Caco-2 (cell line): ENCODE data around the gene MORN1. TPM values are rescaled to one million over a fixed set of nuclear protein-coding genes. Genes with fewer than 3 reads are reported as not detected.
"Not testable (repeated sequence)": the region's sequence is repeated elsewhere in the genome, so short reads cannot be mapped to it uniquely, and the experiment has no call there.

Experiments used
- BruUV-seq: library from RNA; stranded (reverse); fragments of 400-500 nt; replicated peaks from 2 replicates; lab custom pipeline; 2021; lab: Mats Ljungman, UMichigan
- CTCF ChIA-PET: fragments of 300-600 bp; sonication (Branson Sonifier 250); formaldehyde crosslinking; loops from one replicate; lab custom pipeline; 2022; ENCODE audit warnings: antibody characterized with exemption; lab: Charles Lee
- POLR2A ChIA-PET: fragments of 300-600 bp; sonication (Branson Sonifier 250); formaldehyde crosslinking; loops from one replicate; lab custom pipeline; 2022; ENCODE audit warnings: antibody characterized with exemption; lab: Charles Lee
- DNase-seq, 2 experiments: peaks; one replicate each; pipeline versions ENCODE4 v3.0.0 to v3.0.0-alpha.2; 2020 to 2022
- H3K27me3 ChIP-seq: replicated peaks from 2 replicates; pipeline ENCODE4 v1.6.0; 2011; ENCODE audit warnings: low read length; ENCODE audit not compliant: control insufficient read depth, insufficient read depth
- H3K36me3 ChIP-seq: 2 replicates; pipeline ENCODE4 v1.5.1; 2011; ENCODE audit warnings: low read length; ENCODE audit not compliant: control insufficient read depth, insufficient read depth
- H3K4me1 ChIP-seq: fragments of 250-450 bp; sonication (Bioruptor Pico); 2 replicates; pipeline ENCODE4 v1.5.1; 2020; ENCODE audit warnings: mild to moderate bottlenecking
- H3K4me3 ChIP-seq: 2 replicates; pipeline ENCODE4 v1.5.1; 2011; ENCODE audit warnings: low read depth, mild to moderate bottlenecking, control low read depth, low read length
- H3K9me3 ChIP-seq: fragments of 250-450 bp; sonication (Bioruptor Pico); 2 replicates; pipeline ENCODE4 v1.5.1; 2020; ENCODE audit warnings: mild to moderate bottlenecking, moderate library complexity
- H3K27ac Mint-ChIP-seq: one replicate; pipeline ENCODE4 v1.8.0; 2022; ENCODE audit warnings: mixed read lengths; ENCODE audit not compliant: unreplicated experiment
- H3K27me3 Mint-ChIP-seq: one replicate; pipeline ENCODE4 v1.8.0; 2022; ENCODE audit warnings: mixed read lengths; ENCODE audit not compliant: insufficient read depth, unreplicated experiment
- H3K36me3 Mint-ChIP-seq: one replicate; pipeline ENCODE4 v1.8.0; 2022; ENCODE audit warnings: mild to moderate bottlenecking, mixed read lengths; ENCODE audit not compliant: insufficient read depth, unreplicated experiment
- H3K4me1 Mint-ChIP-seq: one replicate; pipeline ENCODE4 v1.8.0; 2022; ENCODE audit warnings: low read depth, mixed read lengths; ENCODE audit not compliant: unreplicated experiment
- H3K4me3 Mint-ChIP-seq: one replicate; pipeline ENCODE4 v1.8.0; 2022; ENCODE audit warnings: mild to moderate bottlenecking, moderate library complexity, mixed read lengths; ENCODE audit not compliant: unreplicated experiment
- H3K9me3 Mint-ChIP-seq: one replicate; pipeline ENCODE4 v1.8.0; 2022; ENCODE audit warnings: mixed read lengths; ENCODE audit not compliant: unreplicated experiment
- intact Hi-C: fragments of 100-400 bp; cut with micrococcal nuclease; formaldehyde crosslinking; loops from one replicate; pipeline ENCODE4 v1.10.0; 2022; ENCODE audit not compliant: unreplicated experiment
- total RNA-seq: library from RNA; stranded (reverse); gene quantifications from 2 replicates; pipeline ENCODE4 v1.2.3, GENCODE V29; 2022
- TF ChIP-seq, protein P1 (sequence below), 2 experiments: fragments of 200-600 bp in 1 of 2; IDR thresholded peaks; 1 replicate in 1 of 2; 2 replicates in 1 of 2; pipeline versions ENCODE4 v1.5.1 to v1.8.0; 2011 to 2022; ENCODE audit warnings: antibody characterized with exemption in 1 of 2, control low read depth in 1 of 2, inconsistent platforms in 1 of 2, low read depth in 1 of 2, low read length in 1 of 2, mild to moderate bottlenecking in 1 of 2, moderate library complexity in 1 of 2; ENCODE audit not compliant: insufficient read depth in 1 of 2, severe bottlenecking in 1 of 2, unreplicated experiment in 1 of 2

MORN1 gene
- total RNA-seq, 1 experiment from 2014 or later = 8.6 TPM

DNA sequence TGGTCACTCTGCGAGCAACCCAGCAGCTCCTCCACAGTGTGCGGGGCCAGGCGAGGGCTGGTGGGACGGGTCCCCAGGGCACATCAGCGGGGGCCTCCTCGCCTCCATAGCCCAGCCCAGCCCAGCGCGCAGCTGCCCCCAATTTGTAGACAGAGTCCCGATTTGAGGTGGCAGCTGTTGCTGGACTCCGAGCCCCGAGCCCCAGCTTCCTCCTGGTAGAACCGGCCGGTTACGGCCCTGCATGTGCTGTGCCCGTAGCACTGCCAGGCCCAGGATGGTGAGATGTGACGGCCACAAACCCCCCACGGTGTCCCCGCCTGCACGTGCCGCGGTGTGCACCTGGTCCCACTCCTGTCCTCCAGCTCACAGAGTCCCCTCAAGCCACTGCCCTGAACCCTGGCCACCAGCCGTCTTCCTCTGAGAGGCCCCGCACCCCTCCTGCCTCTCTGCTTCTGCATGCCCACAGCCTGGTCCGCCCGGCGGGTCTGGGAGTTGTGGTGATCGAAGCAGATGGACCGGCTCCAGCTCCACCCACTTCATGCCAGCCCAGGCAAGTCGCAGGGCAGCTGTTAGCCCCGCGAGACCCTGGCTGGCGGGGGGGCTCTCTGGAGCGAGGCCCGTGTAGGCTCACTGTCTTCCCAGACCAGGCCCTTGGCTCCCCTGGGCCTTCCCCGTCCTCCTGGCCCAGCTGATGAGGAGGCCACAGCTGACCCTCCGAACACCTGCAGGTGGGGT is 55.5 kb downstream of the MORN1 start:
- H3K36me3 Mint-ChIP-seq = peaks cover 4% of the 10 kb centered on the region
- no peak overlapping the region for H3K27ac Mint-ChIP-seq
- DNase-seq = no peak
- no peak overlapping the region for H3K4me3 ChIP-seq
- 0 out of 2 replicates have a peak, but pooled peaks cover 3% of the 10 kb centered on the region for H3K4me1 ChIP-seq
- no peaks in the 10 kb centered on the region for H3K4me1 Mint-ChIP-seq
- TF ChIP-seq, protein P1, sequence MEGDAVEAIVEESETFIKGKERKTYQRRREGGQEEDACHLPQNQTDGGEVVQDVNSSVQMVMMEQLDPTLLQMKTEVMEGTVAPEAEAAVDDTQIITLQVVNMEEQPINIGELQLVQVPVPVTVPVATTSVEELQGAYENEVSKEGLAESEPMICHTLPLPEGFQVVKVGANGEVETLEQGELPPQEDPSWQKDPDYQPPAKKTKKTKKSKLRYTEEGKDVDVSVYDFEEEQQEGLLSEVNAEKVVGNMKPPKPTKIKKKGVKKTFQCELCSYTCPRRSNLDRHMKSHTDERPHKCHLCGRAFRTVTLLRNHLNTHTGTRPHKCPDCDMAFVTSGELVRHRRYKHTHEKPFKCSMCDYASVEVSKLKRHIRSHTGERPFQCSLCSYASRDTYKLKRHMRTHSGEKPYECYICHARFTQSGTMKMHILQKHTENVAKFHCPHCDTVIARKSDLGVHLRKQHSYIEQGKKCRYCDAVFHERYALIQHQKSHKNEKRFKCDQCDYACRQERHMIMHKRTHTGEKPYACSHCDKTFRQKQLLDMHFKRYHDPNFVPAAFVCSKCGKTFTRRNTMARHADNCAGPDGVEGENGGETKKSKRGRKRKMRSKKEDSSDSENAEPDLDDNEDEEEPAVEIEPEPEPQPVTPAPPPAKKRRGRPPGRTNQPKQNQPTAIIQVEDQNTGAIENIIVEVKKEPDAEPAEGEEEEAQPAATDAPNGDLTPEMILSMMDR (IDR thresholded peaks at IDR 0.05; ENCODE audit: insufficient read depth in 1 of 2, low read depth in 1 of 2, low read length in 1 of 2, severe bottlenecking in 1 of 2, unreplicated experiment in 1 of 2) = no peak
- no peaks in the 10 kb centered on the region for H3K27me3 Mint-ChIP-seq
- H3K27me3 ChIP-seq = no peaks in the 10 kb centered on the region
- H3K4me3 Mint-ChIP-seq = no peak overlapping the region
- no peaks in the 10 kb centered on the region for H3K36me3 ChIP-seq
- ChIA-PET CTCF (interaction anchor here (0.8 kb wide), 1 partner anchor 56 kb away, joined by 3 read pairs; the partner anchor contains the start of genes MORN1 and RER1), POLR2A (no interaction called here)
- BruUV-seq = no TSS peak
- no peaks in the 10 kb centered on the region for H3K9me3 Mint-ChIP-seq
- intact Hi-C loops = no loop called here
- H3K9me3 ChIP-seq = no peaks in the 10 kb centered on the region

DNA sequence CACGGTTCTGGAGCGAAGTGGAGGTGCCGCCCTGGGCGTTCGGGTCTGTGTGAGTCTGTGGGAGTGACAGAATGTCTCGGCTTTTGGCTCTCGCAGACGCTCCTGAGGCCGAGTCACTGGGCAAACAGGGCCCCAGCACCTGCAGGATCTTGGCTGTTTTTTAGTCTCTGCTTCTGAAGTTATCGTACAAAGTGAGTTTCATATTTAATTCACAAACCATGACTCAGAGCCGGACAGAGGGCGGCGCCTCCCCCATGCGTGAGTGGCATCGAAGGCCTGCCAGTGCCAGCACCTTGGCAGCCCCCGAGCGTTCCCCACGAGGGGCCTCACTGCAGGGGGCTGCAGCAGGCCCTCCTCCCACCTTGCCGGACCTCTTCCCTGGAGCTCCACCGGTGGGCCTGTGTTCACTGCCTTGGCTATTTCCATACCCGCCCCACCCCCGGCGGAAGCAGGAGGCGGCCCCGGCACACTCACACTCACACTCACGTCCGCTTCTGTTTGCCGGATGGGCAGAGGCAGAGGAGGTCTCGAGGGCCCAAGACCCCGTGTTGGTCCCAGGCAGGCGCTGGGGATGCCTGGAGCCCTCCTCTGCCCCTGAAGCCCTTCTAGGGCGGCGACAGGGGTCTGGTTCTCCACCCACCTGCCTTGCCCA is 56.3 kb downstream of the MORN1 start:
- Mint-ChIP-seq H3K4me1 (no peaks in the 10 kb centered on the region), H3K36me3 (no peaks in the 10 kb centered on the region), H3K27ac (no peak overlapping the region), H3K4me3 (no peak overlapping the region), H3K27me3 (no peaks in the 10 kb centered on the region), H3K9me3 (no peaks in the 10 kb centered on the region)
- H3K4me1 ChIP-seq = 0 out of 2 replicates have a peak, but pooled peaks cover 3% of the 10 kb centered on the region
- H3K36me3 ChIP-seq = no peaks in the 10 kb centered on the region
- DNase-seq = no peak
- H3K27me3 ChIP-seq = no peaks in the 10 kb centered on the region
- intact Hi-C loops = no loop called here
- ChIA-PET CTCF (no interaction called here), POLR2A (no interaction called here)
- H3K4me3 ChIP-seq = no peak overlapping the region
- BruUV-seq = no TSS peak
- TF ChIP-seq, protein P1 (IDR thresholded peaks at IDR 0.05; ENCODE audit: insufficient read depth in 1 of 2, low read depth in 1 of 2, low read length in 1 of 2, severe bottlenecking in 1 of 2, unreplicated experiment in 1 of 2) = no peak
- H3K9me3 ChIP-seq = no peaks in the 10 kb centered on the region

DNA sequence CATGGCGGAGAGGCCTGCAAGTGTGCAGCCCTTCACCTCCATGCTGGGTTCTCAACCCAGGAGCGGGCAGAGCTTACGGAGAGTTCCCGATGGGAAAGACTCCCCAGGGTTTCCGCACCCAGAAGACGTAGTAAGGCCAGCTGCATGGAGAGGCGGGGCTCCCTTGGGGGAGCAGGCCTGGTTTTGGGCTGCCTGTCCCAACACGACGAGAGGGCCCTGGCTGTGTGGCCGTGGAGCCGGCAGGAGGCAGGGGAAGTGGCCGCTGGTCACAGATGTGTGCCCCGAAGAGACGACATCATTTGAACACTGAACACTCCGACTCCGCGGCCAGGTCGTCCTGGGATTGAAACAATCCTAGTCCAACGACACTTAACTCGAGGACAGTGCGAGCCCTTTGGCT is 57.0 kb downstream of the MORN1 start:
- POLR2A ChIA-PET = no interaction called here
- Mint-ChIP-seq H3K27ac (no peak overlapping the region), H3K4me3 (no peak overlapping the region), H3K27me3 (no peaks in the 10 kb centered on the region), H3K4me1 (no peaks in the 10 kb centered on the region), H3K9me3 (no peaks in the 10 kb centered on the region), H3K36me3 (no peaks in the 10 kb centered on the region)
- no peaks in the 10 kb centered on the region for H3K9me3 ChIP-seq
- no peak overlapping the region for H3K4me3 ChIP-seq
- H3K27me3 ChIP-seq = no peaks in the 10 kb centered on the region
- intact Hi-C loops = no loop called here
- CTCF ChIA-PET = no interaction called here
- 0 out of 2 replicates have a peak, but pooled peaks cover 3% of the 10 kb centered on the region for H3K4me1 ChIP-seq
- H3K36me3 ChIP-seq = no peaks in the 10 kb centered on the region
- DNase-seq = no peak
- TF ChIP-seq, protein P1 (IDR thresholded peaks at IDR 0.05; ENCODE audit: insufficient read depth in 1 of 2, low read depth in 1 of 2, low read length in 1 of 2, severe bottlenecking in 1 of 2, unreplicated experiment in 1 of 2) = no peak
- BruUV-seq = no TSS peak

DNA sequence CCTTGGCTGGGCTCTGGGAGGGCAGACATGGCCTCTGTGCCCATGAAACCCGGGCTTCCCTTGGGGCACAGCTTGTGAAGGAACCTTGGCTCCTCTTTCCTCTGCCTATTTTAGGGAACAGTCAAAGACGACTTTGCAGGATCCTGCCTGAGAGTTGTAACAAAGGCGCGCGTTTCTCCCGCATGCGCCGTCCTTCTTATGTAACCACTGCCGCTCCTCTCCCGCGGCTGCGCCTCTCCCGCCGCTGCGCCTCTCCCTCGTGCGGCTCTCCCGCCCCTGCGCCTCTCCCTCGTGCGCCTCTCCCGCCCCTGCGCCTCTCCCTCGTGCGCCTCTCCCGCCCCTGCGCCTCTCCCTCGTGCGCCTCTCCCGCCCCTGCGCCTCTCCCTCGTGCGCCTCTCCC is 59.8 kb downstream of the MORN1 start:
- H3K4me1 ChIP-seq, H3K9me3 ChIP-seq, intact Hi-C loops, H3K4me3 Mint-ChIP-seq, BruUV-seq, DNase-seq, H3K9me3 Mint-ChIP-seq, POLR2A ChIA-PET, H3K27me3 Mint-ChIP-seq, H3K27me3 ChIP-seq, H3K4me3 ChIP-seq, H3K36me3 ChIP-seq, H3K36me3 Mint-ChIP-seq, CTCF ChIA-PET, H3K4me1 Mint-ChIP-seq, H3K27ac Mint-ChIP-seq: not testable (repeated sequence)
